ENCODE measurements around the gene CFAP52.

DNA sequence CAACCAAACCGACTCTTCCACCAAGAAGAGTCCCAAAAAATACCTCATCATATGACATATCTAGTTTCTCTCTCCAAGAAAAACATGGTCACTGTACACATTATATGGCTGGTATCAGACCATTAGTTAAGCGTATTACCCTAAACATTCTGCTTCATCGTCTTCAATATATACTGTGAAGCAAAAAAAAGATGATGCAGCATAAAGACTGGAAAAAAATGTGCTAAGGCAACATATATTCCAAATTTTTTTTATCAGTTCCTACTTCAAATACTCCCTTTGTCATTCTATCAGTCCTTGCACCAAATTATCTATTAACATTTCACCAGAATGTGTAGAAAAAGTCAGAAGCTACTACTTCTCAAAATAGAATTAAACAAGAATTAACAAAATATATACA, 43.7 kb upstream of the CFAP52 start:
- TF ChIP-seq, protein P1, sequence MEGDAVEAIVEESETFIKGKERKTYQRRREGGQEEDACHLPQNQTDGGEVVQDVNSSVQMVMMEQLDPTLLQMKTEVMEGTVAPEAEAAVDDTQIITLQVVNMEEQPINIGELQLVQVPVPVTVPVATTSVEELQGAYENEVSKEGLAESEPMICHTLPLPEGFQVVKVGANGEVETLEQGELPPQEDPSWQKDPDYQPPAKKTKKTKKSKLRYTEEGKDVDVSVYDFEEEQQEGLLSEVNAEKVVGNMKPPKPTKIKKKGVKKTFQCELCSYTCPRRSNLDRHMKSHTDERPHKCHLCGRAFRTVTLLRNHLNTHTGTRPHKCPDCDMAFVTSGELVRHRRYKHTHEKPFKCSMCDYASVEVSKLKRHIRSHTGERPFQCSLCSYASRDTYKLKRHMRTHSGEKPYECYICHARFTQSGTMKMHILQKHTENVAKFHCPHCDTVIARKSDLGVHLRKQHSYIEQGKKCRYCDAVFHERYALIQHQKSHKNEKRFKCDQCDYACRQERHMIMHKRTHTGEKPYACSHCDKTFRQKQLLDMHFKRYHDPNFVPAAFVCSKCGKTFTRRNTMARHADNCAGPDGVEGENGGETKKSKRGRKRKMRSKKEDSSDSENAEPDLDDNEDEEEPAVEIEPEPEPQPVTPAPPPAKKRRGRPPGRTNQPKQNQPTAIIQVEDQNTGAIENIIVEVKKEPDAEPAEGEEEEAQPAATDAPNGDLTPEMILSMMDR (conservative IDR thresholded peaks at IDR 0.05) = no peak
- TF ChIP-seq ZFX (IDR thresholded peaks at IDR 0.05) = no peak

All from C4-2B (cell line).